Peyer's patch (tissue), 4 donors: ENCODE data around the gene ANKLE1. TPM values are rescaled to one million over a fixed set of nuclear protein-coding genes. Genes with fewer than 3 reads are reported as not detected.
A peak's percentile ranks its signal among the peaks of the same experiment; 100 is the strongest.

ENCODE experiments used
- DNase-seq, 3 donors: peaks; one replicate each; pipeline ENCODE4 v3.0.0-alpha.2; 2017 to 2019
- H3K27ac ChIP-seq, 4 donors: fragments of 200-600 bp; sonication (generic); one replicate each; pipeline ENCODE4 v1.5.1; 2016 to 2019
- H3K27me3 ChIP-seq, 2 donors: fragments of 200-600 bp; sonication (generic); one replicate each; pipeline ENCODE4 v1.5.1; 2019
- H3K36me3 ChIP-seq, 3 donors: fragments of 200-600 bp; sonication (generic); one replicate each; pipeline ENCODE4 v1.5.1; 2016 to 2019
- H3K4me1 ChIP-seq, 4 donors: fragments of 200-600 bp; sonication (generic); one replicate each; pipeline ENCODE4 v1.5.1; 2016 to 2019
- H3K4me3 ChIP-seq, 4 donors: fragments of 200-600 bp; sonication (generic); 1 replicate in 3 of 4; 2 replicates in 1 of 4; pipeline ENCODE4 v1.5.1; 2016 to 2019; ENCODE audit warnings: mild to moderate bottlenecking in 1 of 4
- H3K9me3 ChIP-seq, 4 donors: fragments of 200-600 bp; sonication (generic); one replicate each; pipeline ENCODE4 v1.5.1; 2016 to 2019; ENCODE audit warnings: mild to moderate bottlenecking in 1 of 4
- POLR2A ChIP-seq, 2 donors: fragments of 450-650 bp; IDR thresholded peaks; one replicate each; pipeline ENCODE4 v1.5.1; 2017; ENCODE audit warnings: antibody characterized with exemption in 2 of 2, mild to moderate bottlenecking in 2 of 2, moderate library complexity in 2 of 2
- total RNA-seq, 4 donors: library from RNA; depleted of rRNA; stranded (reverse); fragments of >200 nt; gene quantifications; one replicate each; pipeline ENCODE4 v1.1.0, GENCODE V29; 2016
- TF ChIP-seq, protein P1 (sequence below), 6 experiments: fragments of 450-650 bp in 4 of 6; fragments of 200-600 bp in 2 of 6; sonication (generic) in 1 of 6; IDR thresholded peaks; one replicate each; pipeline ENCODE4 v1.5.1; 2017 to 2019; ENCODE audit warnings: antibody characterized with exemption in 6 of 6, mild to moderate bottlenecking in 3 of 6, moderate library complexity in 1 of 6

Gene ANKLE1
- total RNA-seq, 4 donors from 2014 or later = 0.18 to 1.3 (median 0.95) TPM; not detected in 1

- TF ChIP-seq POLR2A (IDR thresholded peaks at IDR 0.05) = no peak
- TF ChIP-seq, protein P1, sequence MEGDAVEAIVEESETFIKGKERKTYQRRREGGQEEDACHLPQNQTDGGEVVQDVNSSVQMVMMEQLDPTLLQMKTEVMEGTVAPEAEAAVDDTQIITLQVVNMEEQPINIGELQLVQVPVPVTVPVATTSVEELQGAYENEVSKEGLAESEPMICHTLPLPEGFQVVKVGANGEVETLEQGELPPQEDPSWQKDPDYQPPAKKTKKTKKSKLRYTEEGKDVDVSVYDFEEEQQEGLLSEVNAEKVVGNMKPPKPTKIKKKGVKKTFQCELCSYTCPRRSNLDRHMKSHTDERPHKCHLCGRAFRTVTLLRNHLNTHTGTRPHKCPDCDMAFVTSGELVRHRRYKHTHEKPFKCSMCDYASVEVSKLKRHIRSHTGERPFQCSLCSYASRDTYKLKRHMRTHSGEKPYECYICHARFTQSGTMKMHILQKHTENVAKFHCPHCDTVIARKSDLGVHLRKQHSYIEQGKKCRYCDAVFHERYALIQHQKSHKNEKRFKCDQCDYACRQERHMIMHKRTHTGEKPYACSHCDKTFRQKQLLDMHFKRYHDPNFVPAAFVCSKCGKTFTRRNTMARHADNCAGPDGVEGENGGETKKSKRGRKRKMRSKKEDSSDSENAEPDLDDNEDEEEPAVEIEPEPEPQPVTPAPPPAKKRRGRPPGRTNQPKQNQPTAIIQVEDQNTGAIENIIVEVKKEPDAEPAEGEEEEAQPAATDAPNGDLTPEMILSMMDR (IDR thresholded peaks at IDR 0.05) = no peak
- no peak for DNase-seq
- H3K27ac ChIP-seq = no peak overlapping the region
- no peaks in the 10 kb centered on the region for H3K4me1 ChIP-seq
- no peaks in the 10 kb centered on the region for H3K27me3 ChIP-seq
- H3K4me3 ChIP-seq = no peak overlapping the region
- H3K9me3 ChIP-seq = no peaks in the 10 kb centered on the region
- H3K36me3 ChIP-seq = no peaks in the 10 kb centered on the region
Observed at GRCh38 chr19:17259934-17260333, 21.8 kb upstream of the ANKLE1 start.

DNA sequence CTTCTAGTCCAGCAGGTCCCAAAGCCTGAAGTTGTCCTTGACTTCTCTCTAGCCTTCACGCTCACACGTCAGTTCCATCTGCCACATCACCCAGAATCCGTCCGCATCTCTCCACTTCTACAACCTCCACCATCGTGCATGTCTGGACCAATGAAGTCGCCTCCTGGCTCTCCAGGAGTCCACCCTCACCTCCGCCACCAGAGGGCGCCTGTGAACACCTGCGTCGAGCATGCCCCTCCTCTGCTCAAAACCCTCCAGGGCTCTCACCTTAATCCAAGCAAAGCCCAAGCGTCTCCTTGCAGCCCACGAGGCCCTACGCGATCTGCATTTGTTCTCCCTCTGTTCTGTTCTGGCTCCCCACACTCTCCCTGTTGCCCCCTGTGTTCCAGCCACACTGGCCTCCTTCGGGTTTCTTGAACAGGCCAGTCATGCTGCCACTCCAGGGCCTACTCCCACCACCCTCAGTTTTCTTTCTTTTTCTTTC, 20.8 kb upstream of the ANKLE1 start:
- no peaks in the 10 kb centered on the region for H3K27me3 ChIP-seq
- no peak overlapping the region for H3K27ac ChIP-seq
- no peak for TF ChIP-seq POLR2A (IDR thresholded peaks at IDR 0.05)
- TF ChIP-seq, protein P1 (IDR thresholded peaks at IDR 0.05) = peak; percentile 87 to 92 (median 89)
- no peaks in the 10 kb centered on the region for H3K4me1 ChIP-seq
- H3K4me3 ChIP-seq = no peak overlapping the region
- peak; percentile 80 to 94 (median 90) for DNase-seq
- H3K36me3 ChIP-seq = no peaks in the 10 kb centered on the region
- H3K9me3 ChIP-seq = no peaks in the 10 kb centered on the region

DNA sequence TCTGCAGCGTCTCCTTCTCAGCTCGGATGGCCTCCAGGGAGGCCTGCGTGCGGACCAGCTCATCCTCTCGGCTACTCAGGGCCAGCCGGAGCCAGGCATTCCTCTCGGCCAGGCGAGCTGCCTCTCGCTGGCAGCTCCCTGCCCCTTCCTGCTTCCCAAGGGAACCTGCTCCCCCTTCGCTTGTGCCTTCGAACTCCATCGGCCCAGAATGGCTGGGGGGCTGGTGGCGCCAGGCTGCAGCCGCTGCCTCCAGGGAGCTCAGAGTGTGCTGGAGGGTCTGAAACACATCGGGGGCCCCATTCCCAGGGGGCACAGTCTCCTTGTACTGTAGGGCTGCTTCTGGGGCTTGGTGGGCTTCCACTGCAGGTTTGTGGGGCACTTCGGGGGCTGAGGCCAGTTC, 19.1 kb upstream of the ANKLE1 start:
- Histone ChIP-seq H3K36me3 (no peaks in the 10 kb centered on the region), H3K9me3 (no peaks in the 10 kb centered on the region), H3K4me1 (no peaks in the 10 kb centered on the region), H3K27ac (no peak overlapping the region), H3K27me3 (no peaks in the 10 kb centered on the region), H3K4me3 (no peak overlapping the region)
- TF ChIP-seq POLR2A (IDR thresholded peaks at IDR 0.05) = no peak
- TF ChIP-seq, protein P1 (IDR thresholded peaks at IDR 0.05) = no peak
- no peak for DNase-seq

DNA sequence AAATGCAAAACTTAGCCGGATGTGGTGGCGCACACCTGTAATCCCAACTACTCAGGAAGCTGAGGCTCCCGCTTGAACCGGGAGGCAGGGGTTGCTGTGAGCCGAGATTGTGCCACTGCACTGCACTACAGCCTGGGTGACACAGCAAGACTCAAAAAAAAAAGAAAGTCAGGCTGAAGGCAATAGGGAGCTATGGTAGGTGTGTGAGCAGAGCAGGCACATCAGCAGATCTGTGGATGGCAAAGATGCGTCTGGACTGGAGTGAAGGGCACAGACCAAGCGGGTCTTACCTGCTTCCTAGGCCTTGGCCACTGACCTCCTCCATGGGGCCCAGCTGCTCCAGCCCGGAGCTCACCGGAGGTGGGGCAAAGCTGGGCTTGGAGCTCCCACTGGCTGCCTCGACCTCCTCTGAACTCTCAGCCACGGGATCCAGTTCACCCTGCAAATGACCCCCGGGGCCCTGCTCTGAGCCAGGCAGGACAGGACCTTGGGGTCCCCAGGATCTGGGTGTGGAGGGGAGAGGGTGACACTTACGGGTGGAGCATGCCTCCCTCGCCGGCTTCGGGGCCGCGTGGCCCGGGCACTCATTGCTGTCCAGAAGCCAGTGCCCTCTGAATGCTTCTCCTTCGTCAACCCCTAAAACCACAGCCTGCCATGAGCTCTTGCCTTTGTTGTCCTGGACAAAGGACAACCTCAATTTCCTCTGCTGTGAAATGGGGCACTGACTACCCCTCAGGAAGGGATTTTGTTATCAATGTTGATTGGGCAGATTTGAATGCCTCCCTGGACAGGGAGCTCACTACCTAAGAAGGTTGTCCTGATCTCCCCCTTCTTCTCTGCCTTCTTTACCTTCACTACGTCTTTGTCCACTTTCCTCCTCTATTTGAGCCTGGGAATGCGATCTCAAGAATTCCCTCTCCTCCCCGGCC, 17.7 kb upstream of the ANKLE1 start:
- peaks cover 0 to 14% (median 5%) of the 10 kb centered on the region in 4 donors for H3K4me1 ChIP-seq
- no peaks in the 10 kb centered on the region for H3K9me3 ChIP-seq
- H3K27ac ChIP-seq = peak overlapping the region in 2 of 4 donors; percentile 16 to 39
- H3K4me3 ChIP-seq = peak overlapping the region in 2 of 4 donors; percentile 32 to 33
- DNase-seq = no peak
- H3K27me3 ChIP-seq = no peaks in the 10 kb centered on the region
- TF ChIP-seq, protein P1 (IDR thresholded peaks at IDR 0.05) = no peak
- TF ChIP-seq POLR2A (IDR thresholded peaks at IDR 0.05) = no peak
- peaks cover 0 to 2% (median 0%) of the 10 kb centered on the region in 3 donors for H3K36me3 ChIP-seq

- H3K4me1 ChIP-seq = peaks cover 0 to 14% (median 5%) of the 10 kb centered on the region in 4 donors
- peak in 1 of 3 donors; percentile 18 for DNase-seq
- TF ChIP-seq POLR2A (IDR thresholded peaks at IDR 0.05) = no peak
- peak within 1 kb of the TSS in 2 of 4 donors; percentile 16 to 39 for H3K27ac ChIP-seq
- H3K27me3 ChIP-seq = no peaks in the 10 kb centered on the region
- no peaks in the 10 kb centered on the region for H3K9me3 ChIP-seq
- H3K4me3 ChIP-seq = peak within 1 kb of the TSS in 2 of 4 donors; percentile 32 to 33
- H3K36me3 ChIP-seq = peaks cover 0 to 8% (median 0%) of the 10 kb centered on the region in 3 donors
Observed at GRCh38 chr19:17264641-17264979, 17.1 kb upstream of the ANKLE1 start, which contains the start of gene USHBP1. Gene USHBP1, minus strand, starts transcription at chr19:17264745. Its CDS starts 446 bp downstream, at chr19:17264299.

- DNase-seq = no peak
- Histone ChIP-seq H3K9me3 (no peaks in the 10 kb centered on the region), H3K4me3 (no peak overlapping the region), H3K27ac (peak overlapping the region in 2 of 4 donors; percentile 33 to 74), H3K4me1 (peaks cover 0 to 14% (median 5%) of the 10 kb centered on the region in 4 donors), H3K27me3 (no peaks in the 10 kb centered on the region), H3K36me3 (peaks cover 0 to 21% (median 0%) of the 10 kb centered on the region in 3 donors)
- TF ChIP-seq, protein P1 (IDR thresholded peaks at IDR 0.05) = no peak
- no peak for TF ChIP-seq POLR2A (IDR thresholded peaks at IDR 0.05)
Observed at GRCh38 chr19:17266026-17266425, 15.7 kb upstream of the ANKLE1 start.
